ENCODE data around the gene ARHGEF3.

DNA sequence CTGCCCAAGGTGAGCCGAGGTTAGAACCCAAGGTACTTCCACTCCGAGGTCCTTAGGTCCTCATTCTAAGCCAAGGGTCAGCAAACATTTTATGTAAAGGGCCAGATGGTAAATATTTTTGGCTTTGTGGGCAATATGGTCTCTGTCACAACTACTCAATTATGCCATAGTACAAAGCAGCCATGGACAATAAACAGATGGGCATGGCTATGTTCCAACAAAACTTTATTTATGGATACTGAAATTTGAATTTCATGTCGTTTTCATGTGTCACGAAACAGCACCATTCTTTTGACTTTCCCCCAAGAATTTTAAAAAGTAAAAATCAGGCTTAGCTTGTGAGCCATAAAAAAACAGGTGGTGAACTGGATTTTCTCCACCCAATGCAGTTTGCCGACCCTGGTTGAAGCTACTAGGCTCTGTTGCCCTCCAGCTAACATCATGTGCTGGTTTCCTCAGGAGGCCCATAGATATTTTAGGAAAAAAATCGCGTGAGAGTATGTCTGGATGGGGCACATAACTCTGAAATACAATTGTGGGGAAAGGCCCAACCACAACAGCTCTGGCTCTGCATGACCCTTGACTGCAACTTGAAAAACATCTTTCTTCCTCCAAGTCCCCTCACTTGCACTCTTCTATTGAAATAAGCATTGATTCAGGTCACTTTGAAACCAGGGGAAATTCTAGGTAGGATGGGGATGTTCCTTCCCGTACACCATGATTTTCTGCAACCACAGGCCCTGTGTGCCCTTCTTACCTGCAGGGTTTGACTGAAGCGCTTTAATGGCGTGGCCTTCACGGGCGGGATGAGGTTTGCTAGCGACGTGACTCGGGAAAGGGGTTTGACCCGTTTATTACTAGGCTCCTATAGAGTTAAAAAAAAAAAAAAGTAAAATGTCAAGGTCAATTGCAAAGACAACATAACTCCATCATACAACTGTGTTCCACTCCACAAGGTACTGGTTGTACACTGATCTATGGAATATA is 28.5 kb downstream of the ARHGEF3 start:
- TF ChIP-seq SUZ12 (IDR thresholded peaks at IDR 0.05; ENCODE audit: extremely low read depth, insufficient read depth, insufficient read length) (no peak), ZNF274 (IDR thresholded peaks at IDR 0.05; ENCODE audit: low read depth, low read length) (no peak)

Data from NT2/D1 (cell line).